ENCODE results near the gene HTRA2.
A peak's percentile ranks its signal among the peaks of the same experiment; 100 is the strongest.

The HTRA2 gene

DNA sequence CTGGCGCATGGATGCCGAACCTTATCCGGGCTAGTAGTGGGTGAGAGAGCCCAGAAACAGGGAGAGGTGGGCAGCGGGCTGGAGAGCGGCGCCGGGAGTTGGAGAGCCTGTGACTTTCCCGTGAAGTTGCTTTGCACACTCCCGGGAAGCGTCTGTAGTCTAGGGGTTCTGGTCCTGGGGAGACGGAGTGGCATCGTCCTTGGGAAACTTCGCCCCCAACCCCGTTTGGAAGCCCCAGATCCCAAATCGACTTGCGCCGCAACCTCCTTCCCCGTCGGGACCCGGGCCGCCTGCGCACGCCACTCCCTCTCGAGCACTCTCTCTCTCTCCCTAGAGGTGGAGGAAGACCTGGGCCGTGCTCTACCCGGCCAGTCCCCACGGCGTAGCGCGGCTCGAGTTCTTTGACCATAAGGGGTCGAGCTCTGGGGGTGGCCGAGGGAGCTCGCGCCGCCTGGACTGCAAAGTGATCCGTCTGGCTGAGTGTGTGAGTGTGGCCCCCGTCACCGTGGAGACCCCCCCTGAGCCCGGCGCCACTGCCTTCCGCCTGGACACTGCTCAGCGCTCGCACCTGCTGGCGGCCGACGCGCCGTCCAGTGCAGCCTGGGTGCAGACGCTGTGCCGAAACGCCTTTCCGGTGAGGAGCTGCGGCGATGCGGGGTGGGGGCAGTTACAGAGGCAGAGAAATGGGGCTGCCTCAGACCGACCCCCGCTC lies 25.2 kb downstream of the HTRA2 start:
- peak; percentile 69 for DNase-seq
- TF ChIP-seq, protein P1, sequence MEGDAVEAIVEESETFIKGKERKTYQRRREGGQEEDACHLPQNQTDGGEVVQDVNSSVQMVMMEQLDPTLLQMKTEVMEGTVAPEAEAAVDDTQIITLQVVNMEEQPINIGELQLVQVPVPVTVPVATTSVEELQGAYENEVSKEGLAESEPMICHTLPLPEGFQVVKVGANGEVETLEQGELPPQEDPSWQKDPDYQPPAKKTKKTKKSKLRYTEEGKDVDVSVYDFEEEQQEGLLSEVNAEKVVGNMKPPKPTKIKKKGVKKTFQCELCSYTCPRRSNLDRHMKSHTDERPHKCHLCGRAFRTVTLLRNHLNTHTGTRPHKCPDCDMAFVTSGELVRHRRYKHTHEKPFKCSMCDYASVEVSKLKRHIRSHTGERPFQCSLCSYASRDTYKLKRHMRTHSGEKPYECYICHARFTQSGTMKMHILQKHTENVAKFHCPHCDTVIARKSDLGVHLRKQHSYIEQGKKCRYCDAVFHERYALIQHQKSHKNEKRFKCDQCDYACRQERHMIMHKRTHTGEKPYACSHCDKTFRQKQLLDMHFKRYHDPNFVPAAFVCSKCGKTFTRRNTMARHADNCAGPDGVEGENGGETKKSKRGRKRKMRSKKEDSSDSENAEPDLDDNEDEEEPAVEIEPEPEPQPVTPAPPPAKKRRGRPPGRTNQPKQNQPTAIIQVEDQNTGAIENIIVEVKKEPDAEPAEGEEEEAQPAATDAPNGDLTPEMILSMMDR (IDR thresholded peaks at IDR 0.05), result no peak
- peaks cover 42% of the 10 kb centered on the region for H3K4me1 Mint-ChIP-seq
- no peak overlapping the region for H3K27ac Mint-ChIP-seq
- H3K36me3 Mint-ChIP-seq (ENCODE audit: low read depth), result peaks cover 14% of the 10 kb centered on the region
- H3K9me3 Mint-ChIP-seq, result no peaks in the 10 kb centered on the region
- peaks cover 75% of the 10 kb centered on the region for H3K27me3 Mint-ChIP-seq (ENCODE audit: low read depth, poor library complexity)
- H3K4me3 Mint-ChIP-seq, result peak overlapping the region; percentile 91

GRCh38 chr2:74555610-74556103 lies 25.9 kb downstream of the HTRA2 start:
- H3K9me3 Mint-ChIP-seq, result no peaks in the 10 kb centered on the region
- H3K4me1 Mint-ChIP-seq, result peaks cover 41% of the 10 kb centered on the region
- no peak for DNase-seq
- peak overlapping the region; percentile 91 for H3K4me3 Mint-ChIP-seq
- TF ChIP-seq, protein P1 (IDR thresholded peaks at IDR 0.05), result no peak
- no peak overlapping the region for H3K27ac Mint-ChIP-seq
- peaks cover 75% of the 10 kb centered on the region for H3K27me3 Mint-ChIP-seq (ENCODE audit: low read depth, poor library complexity)
- peaks cover 10% of the 10 kb centered on the region for H3K36me3 Mint-ChIP-seq (ENCODE audit: low read depth)

DNA sequence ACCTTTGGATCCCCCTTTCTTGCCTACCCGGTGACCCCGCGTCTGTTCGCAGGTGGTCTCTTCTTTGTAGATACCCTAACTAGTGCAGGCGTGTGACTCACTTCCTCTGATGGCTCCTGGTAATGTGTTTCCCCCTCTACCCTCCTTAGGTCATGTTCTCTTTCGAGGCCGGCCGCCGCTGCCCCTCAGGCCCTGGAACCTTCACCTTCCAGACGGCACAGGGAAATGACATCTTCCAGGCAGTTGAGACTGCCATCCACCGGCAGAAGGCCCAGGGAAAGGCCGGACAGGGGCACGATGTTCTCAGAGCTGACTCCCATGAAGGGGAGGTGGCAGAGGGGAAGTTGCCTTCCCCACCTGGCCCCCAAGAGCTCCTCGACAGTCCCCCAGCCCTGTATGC lies 26.4 kb downstream of the HTRA2 start:
- no peak for DNase-seq
- H3K27me3 Mint-ChIP-seq (ENCODE audit: low read depth, poor library complexity), result peaks cover 76% of the 10 kb centered on the region
- H3K36me3 Mint-ChIP-seq (ENCODE audit: low read depth), result peaks cover 9% of the 10 kb centered on the region
- TF ChIP-seq, protein P1 (IDR thresholded peaks at IDR 0.05), result no peak
- no peak overlapping the region for H3K27ac Mint-ChIP-seq
- no peaks in the 10 kb centered on the region for H3K9me3 Mint-ChIP-seq
- peaks cover 38% of the 10 kb centered on the region for H3K4me1 Mint-ChIP-seq
- peak overlapping the region; percentile 48 for H3K4me3 Mint-ChIP-seq

DNA sequence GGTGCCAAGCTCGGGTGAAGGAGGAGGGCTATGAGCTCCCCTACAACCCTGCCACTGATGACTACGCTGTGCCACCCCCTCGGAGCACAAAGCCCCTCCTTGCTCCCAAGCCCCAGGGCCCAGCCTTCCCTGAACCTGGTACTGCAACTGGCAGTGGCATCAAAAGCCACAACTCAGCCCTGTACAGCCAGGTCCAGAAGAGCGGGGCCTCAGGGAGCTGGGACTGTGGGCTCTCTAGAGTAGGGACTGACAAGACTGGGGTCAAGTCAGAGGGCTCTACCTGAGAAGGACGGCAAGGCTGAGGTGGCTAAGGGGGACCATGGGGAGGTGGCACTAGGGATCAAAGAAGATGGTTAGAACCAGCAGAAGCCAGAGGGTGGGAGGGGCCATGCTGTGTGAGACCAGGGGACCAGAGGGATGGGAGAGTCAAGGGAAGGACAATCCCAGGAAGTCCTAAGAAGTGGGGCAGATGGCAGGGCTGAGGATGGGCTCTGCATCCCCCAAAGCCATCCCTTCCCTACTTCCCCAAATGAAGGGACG lies 27.2 kb downstream of the HTRA2 start:
- no peaks in the 10 kb centered on the region for H3K9me3 Mint-ChIP-seq
- peaks cover 2% of the 10 kb centered on the region for H3K36me3 Mint-ChIP-seq (ENCODE audit: low read depth)
- H3K27me3 Mint-ChIP-seq (ENCODE audit: low read depth, poor library complexity), result peaks cover 78% of the 10 kb centered on the region
- DNase-seq, result no peak
- no peak overlapping the region for H3K27ac Mint-ChIP-seq
- TF ChIP-seq, protein P1 (IDR thresholded peaks at IDR 0.05), result no peak
- no peak overlapping the region for H3K4me3 Mint-ChIP-seq
- peaks cover 31% of the 10 kb centered on the region for H3K4me1 Mint-ChIP-seq

DNA sequence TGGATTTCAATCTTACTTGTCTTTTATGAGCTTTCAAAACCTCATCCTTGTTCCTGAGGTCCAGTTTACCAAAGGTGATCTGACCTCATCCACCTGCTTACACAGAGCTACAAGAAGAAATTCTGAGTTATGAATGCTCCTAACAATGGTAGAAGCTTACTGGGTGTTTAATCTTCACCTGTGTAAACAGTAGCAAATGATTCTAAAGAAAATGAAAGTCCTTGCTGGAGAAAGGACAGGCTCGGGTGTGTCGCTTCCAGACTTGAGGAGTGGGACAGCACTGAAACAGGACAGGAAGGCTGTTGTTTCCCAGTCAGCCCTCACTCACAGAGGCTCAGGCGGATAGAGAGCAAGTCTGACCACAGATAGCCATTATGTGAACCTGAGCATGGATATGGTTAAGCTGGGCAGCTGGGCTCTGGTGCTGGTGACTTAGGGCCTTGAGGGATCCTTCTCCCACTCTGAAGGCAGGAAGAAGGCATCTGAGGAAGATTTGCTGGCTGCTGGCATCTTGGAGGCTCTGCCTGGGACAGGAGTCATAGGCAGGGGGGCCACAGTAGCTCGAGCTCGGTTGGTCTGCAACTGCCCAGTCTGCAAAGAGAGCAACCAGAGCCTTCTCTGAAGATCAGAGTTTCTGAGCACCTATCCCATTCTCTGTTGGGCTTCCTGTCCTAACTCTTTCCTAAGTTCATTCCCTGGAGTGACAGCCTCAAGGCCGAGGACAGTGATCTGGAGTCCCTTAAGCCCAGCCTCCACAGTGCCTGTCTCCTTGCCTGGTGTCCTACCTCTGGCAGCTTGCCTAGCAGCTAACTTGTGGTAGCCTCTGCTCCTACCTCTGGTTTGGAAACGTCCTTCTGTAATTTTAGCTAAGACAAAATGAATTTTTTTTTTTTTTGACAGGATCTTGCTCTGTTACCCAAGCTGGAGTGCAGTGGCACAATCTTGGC lies 28.8 kb downstream of the HTRA2 start:
- Mint-ChIP-seq H3K9me3 (no peaks in the 10 kb centered on the region), H3K36me3 (ENCODE audit: low read depth) (no peaks in the 10 kb centered on the region), H3K4me3 (no peak overlapping the region), H3K27me3 (ENCODE audit: low read depth, poor library complexity) (peaks cover 91% of the 10 kb centered on the region), H3K27ac (no peak overlapping the region), H3K4me1 (peaks cover 16% of the 10 kb centered on the region)
- no peak for DNase-seq
- TF ChIP-seq, protein P1 (IDR thresholded peaks at IDR 0.05), result no peak

Data from nephron progenitor cell (in vitro differentiated cells).